Measurements from ENCODE around the gene UBE2Q1. TPM values are rescaled to one million over a fixed set of nuclear protein-coding genes. Genes with fewer than 3 reads are reported as not detected.

The UBE2Q1 gene
- total and polyA plus RNA-seq, 10 of the 15 experiments (the other 5 are each of a cell fraction or from before 2014, with no cell fraction given): 3.9 to 82.6 (median 24.1) TPM

DNA sequence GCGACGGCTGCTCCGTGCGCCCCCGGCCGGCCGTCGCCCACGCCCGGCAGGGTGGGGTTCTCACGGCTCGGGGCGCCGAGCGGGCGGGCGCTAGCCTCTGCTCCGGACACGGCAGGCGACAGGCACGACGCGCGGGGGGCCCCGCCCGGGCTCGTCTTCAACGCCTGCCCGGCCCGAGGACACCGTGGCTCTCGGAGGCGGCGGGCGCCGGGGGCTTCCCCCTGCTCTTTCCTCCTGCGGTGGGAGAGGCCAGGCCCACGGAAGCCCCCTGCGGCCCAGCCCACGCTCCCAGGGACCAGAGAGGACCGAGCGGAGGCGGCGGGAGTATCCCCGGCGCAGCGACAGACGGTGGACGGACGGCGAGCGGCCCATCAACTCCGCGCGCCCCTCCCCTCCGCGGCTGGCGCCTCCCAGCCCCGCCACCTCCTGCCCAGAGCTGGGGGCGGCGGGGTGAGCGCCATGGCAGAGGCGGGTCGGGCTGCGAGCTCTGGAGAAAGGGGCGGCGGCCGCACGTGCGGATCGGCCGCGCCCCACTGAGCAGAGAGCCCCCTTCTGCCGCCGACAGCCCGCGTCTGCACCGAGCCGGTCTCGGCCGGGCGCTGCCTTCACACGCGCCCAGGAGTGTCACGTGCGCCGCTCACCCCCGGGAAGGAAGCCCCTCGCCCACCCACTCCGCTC, 56.3 kb downstream of the UBE2Q1 start, which contains the start of the genes SHE and TDRD10:
TSS of gene SHE (minus strand) at position 347 of the 678 bp plus-strand sequence. CDS start 386 bp downstream, outside the sequence.
TSS of gene TDRD10 (plus strand) at position 154 of the 678 bp plus-strand sequence. CDS start 4,685 bp downstream, outside the sequence.
- Histone ChIP-seq H3K79me2 (ENCODE audit: control insufficient read depth, insufficient read depth, low read length) (no peaks in the 10 kb centered on the region), H2AFZ (ENCODE audit: control insufficient read depth, low read depth, low read length) (no peak within 1 kb of the TSS; the same call in 1 of the 2 replicates), H4K20me1 (ENCODE audit: control insufficient read depth, insufficient read depth) (no peaks in the 10 kb centered on the region), H3K9me3 (replicated peaks; ENCODE audit: control insufficient read depth, insufficient read depth, low read length) (no peaks in the 10 kb centered on the region; the same call in 2 of the 3 replicates), H3K9ac (ENCODE audit: control insufficient read depth, insufficient read depth, low read length) (no peak within 1 kb of the TSS), H3K4me3 (no peak within 1 kb of the TSS), H3K4me2 (ENCODE audit: control insufficient read depth, insufficient read depth) (peak within 1 kb of the TSS; percentile 31; the same call in 1 of the 2 replicates), H3K27ac (ENCODE audit: control insufficient read depth, insufficient read depth) (no peak within 1 kb of the TSS), H3K4me1 (ENCODE audit: control insufficient read depth, insufficient read depth, low read length) (0 out of 2 replicates have a peak, but pooled peaks cover 4% of the 10 kb centered on the region), H3K27me3 (replicated peaks in 1 of 2; ENCODE audit: control insufficient read depth in 2 of 2, insufficient read depth in 2 of 2, low read length in 1 of 2) (peaks cover 6 to 10% of the 10 kb centered on the region in 2 experiments), H3K36me3 (ENCODE audit: control insufficient read depth in 2 of 2, insufficient read depth in 2 of 2, low read length in 1 of 2) (no peaks in the 10 kb centered on the region)
- ChIA-PET CTCF (interaction anchor here (1.4 kb wide), 1 partner anchor 21 kb away, joined by 3 read pairs; no protein-coding TSS in a partner anchor), RAD21 (ENCODE audit: unreplicated experiment) (no interaction called here), SMC1A (ENCODE audit: uncharacterized antibody, unreplicated experiment) (interaction anchor here (1.1 kb wide), 1 partner anchor 10 kb away, joined by 3 read pairs; no protein-coding TSS in a partner anchor), POLR2A (no interaction called here)
- peak in 1 of 2 experiments; percentile 75; a peak in 2 of 4 replicates for TF ChIP-seq BHLHE40 (IDR thresholded peaks at IDR 0.05; ENCODE audit: borderline replicate concordance in 1 of 2, low read depth in 2 of 2, low read length in 1 of 2)
- peak in 1 of 2 experiments; percentile 24; a peak in 1 of 3 replicates for TF ChIP-seq EGR1 (IDR thresholded peaks at IDR 0.05; ENCODE audit: borderline replicate concordance in 1 of 2, low read depth in 2 of 2, low read length in 2 of 2)
- no peak for TF ChIP-seq ATF7 (IDR thresholded peaks at IDR 0.05; ENCODE audit: low read depth)
- no peak for TF ChIP-seq SUPT20H (IDR thresholded peaks at IDR 0.05; ENCODE audit: borderline replicate concordance, control insufficient read depth, low read depth, low read length)
- TF ChIP-seq, protein P1, sequence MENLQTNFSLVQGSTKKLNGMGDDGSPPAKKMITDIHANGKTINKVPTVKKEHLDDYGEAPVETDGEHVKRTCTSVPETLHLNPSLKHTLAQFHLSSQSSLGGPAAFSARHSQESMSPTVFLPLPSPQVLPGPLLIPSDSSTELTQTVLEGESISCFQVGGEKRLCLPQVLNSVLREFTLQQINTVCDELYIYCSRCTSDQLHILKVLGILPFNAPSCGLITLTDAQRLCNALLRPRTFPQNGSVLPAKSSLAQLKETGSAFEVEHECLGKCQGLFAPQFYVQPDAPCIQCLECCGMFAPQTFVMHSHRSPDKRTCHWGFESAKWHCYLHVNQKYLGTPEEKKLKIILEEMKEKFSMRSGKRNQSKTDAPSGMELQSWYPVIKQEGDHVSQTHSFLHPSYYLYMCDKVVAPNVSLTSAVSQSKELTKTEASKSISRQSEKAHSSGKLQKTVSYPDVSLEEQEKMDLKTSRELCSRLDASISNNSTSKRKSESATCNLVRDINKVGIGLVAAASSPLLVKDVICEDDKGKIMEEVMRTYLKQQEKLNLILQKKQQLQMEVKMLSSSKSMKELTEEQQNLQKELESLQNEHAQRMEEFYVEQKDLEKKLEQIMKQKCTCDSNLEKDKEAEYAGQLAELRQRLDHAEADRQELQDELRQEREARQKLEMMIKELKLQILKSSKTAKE (IDR thresholded peaks at IDR 0.05; ENCODE audit: low read depth, poor library complexity, severe bottlenecking): no peak
- TF ChIP-seq, protein P2, sequence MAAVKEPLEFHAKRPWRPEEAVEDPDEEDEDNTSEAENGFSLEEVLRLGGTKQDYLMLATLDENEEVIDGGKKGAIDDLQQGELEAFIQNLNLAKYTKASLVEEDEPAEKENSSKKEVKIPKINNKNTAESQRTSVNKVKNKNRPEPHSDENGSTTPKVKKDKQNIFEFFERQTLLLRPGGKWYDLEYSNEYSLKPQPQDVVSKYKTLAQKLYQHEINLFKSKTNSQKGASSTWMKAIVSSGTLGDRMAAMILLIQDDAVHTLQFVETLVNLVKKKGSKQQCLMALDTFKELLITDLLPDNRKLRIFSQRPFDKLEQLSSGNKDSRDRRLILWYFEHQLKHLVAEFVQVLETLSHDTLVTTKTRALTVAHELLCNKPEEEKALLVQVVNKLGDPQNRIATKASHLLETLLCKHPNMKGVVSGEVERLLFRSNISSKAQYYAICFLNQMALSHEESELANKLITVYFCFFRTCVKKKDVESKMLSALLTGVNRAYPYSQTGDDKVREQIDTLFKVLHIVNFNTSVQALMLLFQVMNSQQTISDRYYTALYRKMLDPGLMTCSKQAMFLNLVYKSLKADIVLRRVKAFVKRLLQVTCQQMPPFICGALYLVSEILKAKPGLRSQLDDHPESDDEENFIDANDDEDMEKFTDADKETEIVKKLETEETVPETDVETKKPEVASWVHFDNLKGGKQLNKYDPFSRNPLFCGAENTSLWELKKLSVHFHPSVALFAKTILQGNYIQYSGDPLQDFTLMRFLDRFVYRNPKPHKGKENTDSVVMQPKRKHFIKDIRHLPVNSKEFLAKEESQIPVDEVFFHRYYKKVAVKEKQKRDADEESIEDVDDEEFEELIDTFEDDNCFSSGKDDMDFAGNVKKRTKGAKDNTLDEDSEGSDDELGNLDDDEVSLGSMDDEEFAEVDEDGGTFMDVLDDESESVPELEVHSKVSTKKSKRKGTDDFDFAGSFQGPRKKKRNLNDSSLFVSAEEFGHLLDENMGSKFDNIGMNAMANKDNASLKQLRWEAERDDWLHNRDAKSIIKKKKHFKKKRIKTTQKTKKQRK (IDR thresholded peaks at IDR 0.05; ENCODE audit: low read depth, low read length): no peak
- TF ChIP-seq FOXM1 (IDR thresholded peaks at IDR 0.05; ENCODE audit: low read depth, low read length): no peak
- TF ChIP-seq NFIC (IDR thresholded peaks at IDR 0.05; ENCODE audit: low read depth, low read length): no peak
- no peak for TF ChIP-seq DPF2 (IDR thresholded peaks at IDR 0.05)
- no peak for ATAC-seq
- in situ Hi-C loops (cut with MboI): no loop called here
- FAIRE-seq: no peak
- no TSS peak for BruUV-seq (replicated peaks)
- intact Hi-C loops (cut with micrococcal nuclease; ENCODE audit: unreplicated experiment): no loop called here
- DNase-seq (ENCODE audit: low read depth, low spot score): no peak
- WGBS (ENCODE audit: insufficient coverage, insufficient replicate concordance, low lambda C conversion rate, missing lambda C conversion rate): 8% methylated on average over 50 of the region's 90 CpGs

Data from GM12878 (cell line).